HCT116 (cell line): Measurements from ENCODE around the gene SCRN2. TPM values are rescaled to one million over a fixed set of nuclear protein-coding genes. Genes with fewer than 3 reads are reported as not detected.

Experiments
- ATAC-seq: fragments of 200-7000 bp; cut with Tn5 transposase; 2 replicates; pipeline ENCODE4 v1.9.1; 2020; ENCODE audit warnings: mild to moderate bottlenecking, moderate library complexity
- BruUV-seq: library from RNA; stranded (reverse); fragments of 400-500 nt; replicated peaks from 2 replicates; lab custom pipeline; 2021; lab: Mats Ljungman, UMichigan
- CTCF ChIA-PET: fragments of 300-600 bp; sonication (Branson Sonifier 250); formaldehyde crosslinking; loops from one replicate; lab custom pipeline; 2021; ENCODE audit warnings: antibody characterized with exemption; lab: Charles Lee
- POLR2A ChIA-PET: fragments of 300-600, 350-600 bp; sonication (Branson Sonifier 250); formaldehyde crosslinking; loops from one replicate; lab custom pipeline; 2021; ENCODE audit warnings: antibody characterized with exemption; lab: Charles Lee
- RAD21 ChIA-PET, 2 experiments: fragments of 300-600 bp; sonication (Branson Sonifier 250); formaldehyde crosslinking; loops; one replicate each; lab custom pipeline; 2023; ENCODE audit warnings: low total read pairs in 2 of 2; ENCODE audit not compliant: uncharacterized antibody in 2 of 2, unreplicated experiment in 2 of 2, low non-redundant PET in 1 of 2; lab: Charles Lee
- DNase-seq: peaks from one replicate; pipeline ENCODE4 v3.0.0-alpha.2; 2010; ENCODE audit warnings: low read depth, low spot score
- H2AFZ ChIP-seq: fragments of 200-600 bp; shearing (Covaris generic), sonication (generic); 2 replicates; pipeline ENCODE4 v1.6.1; 2017; ENCODE audit warnings: low read depth, mixed run types, mixed read lengths, antibody characterized with exemption, low read length; ENCODE audit not compliant: poor library complexity, severe bottlenecking
- H3K27ac ChIP-seq: 2 replicates; pipeline ENCODE4 v1.5.1; 2012; ENCODE audit warnings: low read depth, low read length
- H3K27me3 ChIP-seq: fragments of 200-600 bp; sonication (generic); 2 replicates; pipeline ENCODE4 v1.6.1; 2016; ENCODE audit warnings: mixed run types, low read length, mixed read lengths; ENCODE audit not compliant: insufficient read depth
- H3K36me3 ChIP-seq, 2 experiments: fragments of 200-500 bp in 1 of 2; fragments of 200-600 bp in 1 of 2; sonication (Bioruptor generic) in 1 of 2; sonication (generic) in 1 of 2; 2 replicates each; pipeline versions ENCODE4 v1.5.1 to v1.6.1; 2014 to 2016; ENCODE audit warnings: low read length in 2 of 2, inconsistent platforms in 1 of 2, mixed read lengths in 1 of 2, mixed run types in 1 of 2; ENCODE audit not compliant: insufficient read depth in 2 of 2, control insufficient read depth in 1 of 2
- H3K4me1 ChIP-seq, 2 experiments: fragments of 200-600 bp in 1 of 2; sonication (generic) in 1 of 2; 2 replicates each; pipeline versions ENCODE4 v1.5.1 to v1.6.1; 2012 to 2017; ENCODE audit warnings: low read length in 2 of 2, inconsistent platforms in 1 of 2, mild to moderate bottlenecking in 1 of 2, mixed read lengths in 1 of 2, mixed run types in 1 of 2, moderate library complexity in 1 of 2; ENCODE audit not compliant: insufficient read depth in 2 of 2, control insufficient read depth in 1 of 2
- H3K4me2 ChIP-seq: fragments of 200-600 bp; sonication (generic); 2 replicates; pipeline ENCODE4 v1.6.1; 2017; ENCODE audit warnings: mixed run types, low read length, mixed read lengths
- H3K4me3 ChIP-seq, 2 experiments: fragments of 200-600 bp in 1 of 2; sonication (generic) in 1 of 2; replicated peaks in 1 of 2; 2 replicates each; pipeline ENCODE4 v1.5.1; 2011 to 2016; ENCODE audit warnings: low read length in 2 of 2, control low read depth in 1 of 2, low read depth in 1 of 2, mild to moderate bottlenecking in 1 of 2, mixed read lengths in 1 of 2, mixed run types in 1 of 2
- H3K79me2 ChIP-seq: fragments of 200-600 bp; sonication (generic); 2 replicates; pipeline ENCODE4 v1.6.1; 2017; ENCODE audit warnings: mild to moderate bottlenecking, mixed run types, low read length, moderate library complexity, mixed read lengths; ENCODE audit not compliant: insufficient read depth
- H3K9ac ChIP-seq: fragments of 200-600 bp; sonication (generic); 2 replicates; pipeline ENCODE4 v1.6.1; 2016; ENCODE audit warnings: low read length, mixed read lengths
- H3K9me2 ChIP-seq: fragments of 200-600 bp; sonication (generic), shearing (Covaris generic); 2 replicates; pipeline ENCODE4 v1.6.1; 2017; ENCODE audit warnings: mixed run types, mild to moderate bottlenecking, moderate library complexity; ENCODE audit not compliant: insufficient read depth
- H3K9me3 ChIP-seq, 2 experiments: fragments of 200-500 bp in 1 of 2; fragments of 200-600 bp in 1 of 2; sonication (Bioruptor generic) in 1 of 2; sonication (generic) in 1 of 2; 2 replicates each; pipeline ENCODE4 v1.6.1; 2014 to 2017; ENCODE audit warnings: low read length in 2 of 2, mixed read lengths in 2 of 2, inconsistent platforms in 1 of 2, low read depth in 1 of 2, mild to moderate bottlenecking in 1 of 2, mixed run types in 1 of 2, moderate library complexity in 1 of 2; ENCODE audit not compliant: control insufficient read depth in 1 of 2, insufficient read depth in 1 of 2
- H4K20me1 ChIP-seq: fragments of 200-600 bp; sonication (generic), shearing (Covaris generic); 2 replicates; pipeline ENCODE4 v1.6.1; 2017; ENCODE audit warnings: mixed run types, mild to moderate bottlenecking, moderate library complexity; ENCODE audit not compliant: insufficient read depth
- CBX3 ChIP-seq: IDR thresholded peaks from 2 replicates; pipeline ENCODE4 v1.6.1; 2012; ENCODE audit warnings: low read depth
- ELF1 ChIP-seq: IDR thresholded peaks from 2 replicates; pipeline ENCODE4 v1.6.1; 2012; ENCODE audit warnings: low read depth, borderline replicate concordance
- EZH2phosphoT487 ChIP-seq: fragments of 200-600 bp; IDR thresholded peaks from 2 replicates; pipeline ENCODE4 v1.6.1; 2018; ENCODE audit warnings: antibody characterized with exemption, borderline replicate concordance
- POLR2A ChIP-seq: IDR thresholded peaks from 2 replicates; pipeline ENCODE4 v1.7.0; 2011; ENCODE audit warnings: borderline replicate concordance; ENCODE audit not compliant: insufficient read depth, insufficient read length; ENCODE audit errors: extremely low read depth
- SP1 ChIP-seq: IDR thresholded peaks from 2 replicates; pipeline ENCODE4 v1.6.1; 2012; ENCODE audit warnings: low read depth
- ZFX ChIP-seq: fragments of 450-650 bp; IDR thresholded peaks from 2 replicates; pipeline ENCODE4 v1.6.1; 2017
- ZNF274 ChIP-seq: fragments of 200-500 bp; sonication (Bioruptor generic); IDR thresholded peaks from 2 replicates; pipeline ENCODE4 v1.6.1; 2014; ENCODE audit warnings: mild to moderate bottlenecking, low read depth, low read length, inconsistent platforms
- intact Hi-C: fragments of 100-400 bp; cut with micrococcal nuclease; formaldehyde crosslinking; loops from 2 replicates; pipeline ENCODE4 v1.10.0; 2022
- total RNA-seq: library from RNA; stranded (reverse); gene quantifications from one replicate; pipeline ENCODE4 v1.2.1, GENCODE V29; 2021; ENCODE audit not compliant: unreplicated experiment
- TF ChIP-seq, protein P1 (sequence below), 3 experiments: fragments of 200-600 bp in 1 of 3; sonication (generic) in 1 of 3; IDR thresholded peaks in 2 of 3; conservative IDR thresholded peaks in 1 of 3; 2 replicates each; pipeline ENCODE4 v1.5.1; 2012 to 2017; ENCODE audit warnings: low read depth in 2 of 3, low read length in 2 of 3, antibody characterized with exemption in 1 of 3, borderline replicate concordance in 1 of 3, control low read depth in 1 of 3, mild to moderate bottlenecking in 1 of 3, mixed read lengths in 1 of 3, mixed run types in 1 of 3, moderate library complexity in 1 of 3; ENCODE audit not compliant: insufficient read depth in 1 of 3

Gene SCRN2
- total RNA-seq, 1 experiment from 2014 or later: 53.2 TPM

DNA sequence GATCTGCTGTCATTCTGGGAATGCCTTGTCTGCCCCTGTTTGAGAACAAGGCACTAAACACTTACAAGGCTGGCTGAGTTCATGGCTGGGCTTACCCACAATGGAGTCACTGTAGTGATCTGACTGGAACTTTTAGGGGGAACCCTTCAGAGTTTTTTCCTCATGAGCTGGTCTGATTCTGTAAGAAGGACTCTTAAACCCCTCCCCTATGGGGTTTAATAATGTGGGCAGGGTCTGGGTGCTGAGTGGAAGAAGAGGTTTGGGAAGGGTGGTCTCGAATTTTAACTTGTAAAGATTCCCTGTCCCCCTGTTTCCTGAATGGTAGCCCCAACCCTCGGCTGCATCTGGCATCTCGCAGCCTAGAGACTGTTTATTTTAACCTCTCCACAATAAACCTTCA, 50.0 kb downstream of the SCRN2 start:
- Histone ChIP-seq H3K36me3 (no peaks in the 10 kb centered on the region), H3K4me1 (peaks cover 0 to 4% of the 10 kb centered on the region in 2 experiments; a peak in 1 of 4 replicates), H4K20me1 (no peaks in the 10 kb centered on the region), H2AFZ (no peak overlapping the region), H3K4me3 (no peak overlapping the region), H3K9me2 (no peaks in the 10 kb centered on the region), H3K4me2 (no peak overlapping the region), H3K79me2 (no peaks in the 10 kb centered on the region), H3K9me3 (no peaks in the 10 kb centered on the region), H3K27ac (no peak overlapping the region), H3K9ac (no peak overlapping the region), H3K27me3 (peaks cover 63% of the 10 kb centered on the region)
- no peak for ATAC-seq
- no peak for DNase-seq
- no TSS peak for BruUV-seq
- no peak for TF ChIP-seq ZFX
- TF ChIP-seq SP1: no peak
- TF ChIP-seq ZNF274: no peak
- TF ChIP-seq CBX3: no peak
- no peak for TF ChIP-seq ELF1
- TF ChIP-seq POLR2A: no peak
- TF ChIP-seq, protein P1, sequence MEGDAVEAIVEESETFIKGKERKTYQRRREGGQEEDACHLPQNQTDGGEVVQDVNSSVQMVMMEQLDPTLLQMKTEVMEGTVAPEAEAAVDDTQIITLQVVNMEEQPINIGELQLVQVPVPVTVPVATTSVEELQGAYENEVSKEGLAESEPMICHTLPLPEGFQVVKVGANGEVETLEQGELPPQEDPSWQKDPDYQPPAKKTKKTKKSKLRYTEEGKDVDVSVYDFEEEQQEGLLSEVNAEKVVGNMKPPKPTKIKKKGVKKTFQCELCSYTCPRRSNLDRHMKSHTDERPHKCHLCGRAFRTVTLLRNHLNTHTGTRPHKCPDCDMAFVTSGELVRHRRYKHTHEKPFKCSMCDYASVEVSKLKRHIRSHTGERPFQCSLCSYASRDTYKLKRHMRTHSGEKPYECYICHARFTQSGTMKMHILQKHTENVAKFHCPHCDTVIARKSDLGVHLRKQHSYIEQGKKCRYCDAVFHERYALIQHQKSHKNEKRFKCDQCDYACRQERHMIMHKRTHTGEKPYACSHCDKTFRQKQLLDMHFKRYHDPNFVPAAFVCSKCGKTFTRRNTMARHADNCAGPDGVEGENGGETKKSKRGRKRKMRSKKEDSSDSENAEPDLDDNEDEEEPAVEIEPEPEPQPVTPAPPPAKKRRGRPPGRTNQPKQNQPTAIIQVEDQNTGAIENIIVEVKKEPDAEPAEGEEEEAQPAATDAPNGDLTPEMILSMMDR (IDR thresholded peaks at IDR 0.05 in 2 of 3, conservative IDR thresholded peaks at IDR 0.05 in 1 of 3; ENCODE audit: borderline replicate concordance in 1 of 3, insufficient read depth in 1 of 3, low read depth in 2 of 3, low read length in 2 of 3): no peak
- TF ChIP-seq EZH2phosphoT487: no peak
- intact Hi-C loops: loop anchor here (5.0 kb wide), 1 partner anchor 39 kb away; no protein-coding TSS in a partner anchor
- ChIA-PET CTCF (no interaction called here), POLR2A (no interaction called here), RAD21 (no interaction called here)
